Activated T-cell treated with anti-CD3 and anti-CD28 coated beads, Interleukin-2, amount 50 U/mL, for 72 hours (primary cell): ENCODE results near the gene OPCML. TPM values are rescaled to one million over a fixed set of nuclear protein-coding genes. Genes with fewer than 3 reads are reported as not detected.
A peak's percentile ranks its signal among the peaks of the same experiment; 100 is the strongest.

Source experiments
- ATAC-seq, 2 donors: fragments of 150-1000 bp; cut with Tn5 transposase; replicated peaks in 1 of 2; 2 replicates each; pipeline ENCODE4 v1.10.0; 2021; ENCODE audit warnings: moderate library complexity in 2 of 2, mild to moderate bottlenecking in 1 of 2
- DNase-seq, 2 donors: peaks; one replicate each; pipeline ENCODE4 v3.0.0; 2021 to 2022; ENCODE audit warnings: mixed read lengths in 1 of 2
- H3K27ac Mint-ChIP-seq: one replicate; pipeline ENCODE4 v1.8.0; 2022; ENCODE audit warnings: mild to moderate bottlenecking, moderate library complexity, mixed read lengths
- H3K27me3 Mint-ChIP-seq: one replicate; pipeline ENCODE4 v1.8.0; 2022; ENCODE audit warnings: low read depth, mixed read lengths
- H3K36me3 Mint-ChIP-seq, 2 donors: one replicate each; pipeline ENCODE4 v1.8.0; 2022; ENCODE audit warnings: mixed read lengths in 2 of 2, mild to moderate bottlenecking in 1 of 2; ENCODE audit not compliant: insufficient read depth in 2 of 2
- H3K4me1 Mint-ChIP-seq: one replicate; pipeline ENCODE4 v1.8.0; 2022; ENCODE audit warnings: low read depth, mixed read lengths
- H3K4me3 Mint-ChIP-seq, 2 donors: one replicate each; pipeline ENCODE4 v1.8.0; 2022; ENCODE audit warnings: mild to moderate bottlenecking in 2 of 2, mixed read lengths in 2 of 2, moderate library complexity in 2 of 2
- H3K9me3 Mint-ChIP-seq, 2 donors: one replicate each; pipeline ENCODE4 v1.8.0; 2022; ENCODE audit warnings: mixed read lengths in 2 of 2
- total RNA-seq, 2 donors: library from RNA; stranded (reverse); gene quantifications; one replicate each; pipeline ENCODE4 v1.2.3, GENCODE V29; 2022

The OPCML gene
- total RNA-seq, 2 donors from 2014 or later: not detected

DNA sequence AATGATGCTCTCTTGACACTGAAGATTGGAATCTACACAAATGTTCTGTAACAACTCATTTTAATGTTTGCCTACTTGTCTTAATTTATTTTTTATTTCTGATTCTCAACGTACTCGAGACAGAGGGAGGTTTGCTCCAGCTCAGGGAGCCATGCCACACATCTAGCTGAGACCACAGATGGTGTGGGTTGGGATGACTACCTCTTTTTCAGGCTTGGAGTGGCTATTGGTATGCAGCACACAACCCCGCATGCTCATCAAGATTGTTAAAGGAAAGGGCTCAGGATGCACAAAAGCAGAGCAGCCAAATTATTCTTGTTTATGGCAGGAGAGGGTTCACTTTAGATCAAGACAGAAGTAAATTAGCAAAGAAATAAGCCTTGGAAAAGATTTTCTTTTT is 424.5 kb downstream of the OPCML start:
- ATAC-seq (no peak), DNase-seq (no peak)
- H3K27me3 Mint-ChIP-seq: no peaks in the 10 kb centered on the region
- H3K27ac Mint-ChIP-seq: no peak overlapping the region
- no peaks in the 10 kb centered on the region for H3K4me1 Mint-ChIP-seq
- H3K9me3 Mint-ChIP-seq: no peaks in the 10 kb centered on the region
- H3K36me3 Mint-ChIP-seq: no peaks in the 10 kb centered on the region
- H3K4me3 Mint-ChIP-seq: no peak overlapping the region

GRCh38 chr11:133107136-133107535 is 425.2 kb downstream of the OPCML start:
- Mint-ChIP-seq H3K27me3 (no peaks in the 10 kb centered on the region), H3K36me3 (no peaks in the 10 kb centered on the region), H3K4me1 (no peaks in the 10 kb centered on the region), H3K9me3 (no peaks in the 10 kb centered on the region), H3K4me3 (no peak overlapping the region), H3K27ac (no peak overlapping the region)
- DNase-seq (no peak), ATAC-seq (no peak)

GRCh38 chr11:133106417-133106816 is 425.9 kb downstream of the OPCML start:
- ATAC-seq: no peak

DNA sequence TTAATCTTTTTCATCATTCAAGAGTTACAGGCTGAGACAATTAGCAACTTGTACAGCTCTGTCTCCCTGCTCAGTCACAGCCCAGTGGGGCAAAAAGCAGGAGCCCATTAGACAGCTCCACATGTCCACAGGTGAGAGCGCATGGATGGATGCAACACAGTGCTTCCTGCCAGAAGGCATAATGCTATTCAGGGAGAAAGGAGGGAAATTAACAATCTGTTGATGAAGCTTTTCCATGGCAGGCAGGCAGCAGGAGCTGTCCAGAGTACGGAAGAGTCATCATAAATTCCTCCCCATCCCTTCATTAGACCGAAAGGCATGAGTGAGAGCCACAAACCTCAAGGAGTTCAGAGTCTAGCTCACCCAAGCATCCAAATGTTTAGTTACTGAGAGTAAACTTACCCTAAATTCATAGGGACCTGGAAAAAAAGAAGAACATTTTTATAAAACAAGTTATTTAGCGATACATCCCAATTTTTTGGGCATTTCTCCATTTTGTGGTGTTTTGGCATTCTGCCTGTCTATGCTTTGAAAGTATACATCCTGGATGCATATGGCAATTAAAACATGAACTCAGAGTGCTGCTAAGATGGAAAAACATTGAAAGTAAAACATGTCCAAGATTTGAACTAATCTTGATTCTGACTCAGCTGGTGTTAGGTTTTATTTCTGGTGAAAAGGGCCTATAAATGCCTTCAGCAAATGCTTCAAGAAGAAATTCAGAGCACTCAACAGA is 428.1 kb downstream of the OPCML start:
- ATAC-seq: no peak
- Mint-ChIP-seq H3K4me3 (no peak overlapping the region), H3K36me3 (no peaks in the 10 kb centered on the region), H3K4me1 (no peaks in the 10 kb centered on the region), H3K9me3 (no peaks in the 10 kb centered on the region), H3K27ac (no peak overlapping the region), H3K27me3 (no peaks in the 10 kb centered on the region)
- DNase-seq: no peak

More at GRCh38 chr11:133106417-133106816, 425.9 kb downstream of the OPCML start:
- Mint-ChIP-seq H3K4me3 (no peak overlapping the region), H3K9me3 (no peaks in the 10 kb centered on the region), H3K4me1 (no peaks in the 10 kb centered on the region), H3K36me3 (no peaks in the 10 kb centered on the region), H3K27ac (no peak overlapping the region), H3K27me3 (no peaks in the 10 kb centered on the region)
- DNase-seq: no peak

- no peaks in the 10 kb centered on the region for H3K4me1 Mint-ChIP-seq
- DNase-seq (no peak), ATAC-seq (no peak)
- H3K27me3 Mint-ChIP-seq: no peaks in the 10 kb centered on the region
- no peak overlapping the region for H3K4me3 Mint-ChIP-seq
- H3K9me3 Mint-ChIP-seq: peaks cover 0 to 6% of the 10 kb centered on the region in 2 donors
- H3K36me3 Mint-ChIP-seq: no peaks in the 10 kb centered on the region
- H3K27ac Mint-ChIP-seq: no peak overlapping the region
Measured at GRCh38 chr11:133096981-133097380, 435.3 kb downstream of the OPCML start.

DNA sequence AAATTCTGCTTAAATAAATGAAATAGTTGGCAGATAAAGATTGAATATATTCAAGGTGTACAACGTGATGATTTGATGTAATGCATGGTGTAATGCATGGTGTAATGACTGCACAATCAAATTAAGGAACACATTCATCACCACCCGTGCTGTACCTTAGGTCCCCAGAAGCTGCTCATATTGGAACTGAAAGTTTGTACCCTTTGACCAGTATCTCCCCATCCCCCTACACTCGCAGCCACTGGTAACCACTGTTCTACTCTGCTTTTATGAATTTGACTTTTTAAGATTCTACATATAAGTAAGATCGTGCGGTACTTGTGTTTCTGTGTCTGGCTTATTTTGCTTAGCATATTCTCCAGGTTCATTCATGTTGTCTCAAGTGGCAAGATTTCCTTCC is 445.8 kb downstream of the OPCML start:
- Mint-ChIP-seq H3K9me3 (no peaks in the 10 kb centered on the region), H3K4me1 (no peaks in the 10 kb centered on the region), H3K4me3 (no peak overlapping the region), H3K27me3 (peaks cover 24% of the 10 kb centered on the region), H3K36me3 (no peaks in the 10 kb centered on the region), H3K27ac (no peak overlapping the region)
- no peak for ATAC-seq
- no peak for DNase-seq

DNA sequence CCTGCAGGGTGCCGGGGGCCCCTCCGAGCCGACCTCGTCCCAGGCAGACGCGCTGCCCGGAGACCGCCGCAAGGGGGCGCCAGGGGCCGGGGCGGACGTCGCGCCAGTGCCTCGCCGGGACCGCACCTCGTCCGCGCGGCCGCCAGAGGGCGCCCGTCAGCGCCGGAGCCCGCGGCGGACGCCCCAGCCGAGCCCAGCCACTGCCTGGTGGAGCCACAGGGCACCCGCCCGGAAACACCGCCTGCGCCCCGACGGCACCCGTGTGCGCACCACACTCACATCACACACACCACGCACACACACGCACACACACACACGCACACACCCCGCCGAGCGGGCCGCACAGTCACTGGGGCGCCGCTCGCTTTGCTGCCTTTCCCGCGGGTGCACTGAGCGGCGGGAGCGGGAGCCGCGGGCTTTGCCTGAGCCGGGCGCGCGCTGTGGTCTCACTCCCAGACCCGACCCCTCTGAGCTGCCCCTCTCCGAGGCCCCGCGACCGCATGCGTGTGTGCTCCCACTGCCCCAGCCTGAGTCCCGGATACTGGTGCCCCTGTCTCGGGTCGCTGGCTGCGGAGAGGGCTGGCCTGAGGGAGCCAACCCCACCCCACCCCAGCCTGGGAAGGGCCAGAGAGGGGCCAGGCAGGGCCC is 449.3 kb downstream of the OPCML start:
- ATAC-seq: peak; percentile 97 to 98
- Mint-ChIP-seq H3K36me3 (no peaks in the 10 kb centered on the region), H3K27ac (no peak overlapping the region), H3K9me3 (no peaks in the 10 kb centered on the region), H3K27me3 (peaks cover 33% of the 10 kb centered on the region), H3K4me3 (peak overlapping the region; percentile 21 to 67), H3K4me1 (no peaks in the 10 kb centered on the region)
- DNase-seq: peak; percentile 72 to 85

GRCh38 chr11:133082453-133082781 is 449.9 kb downstream of the OPCML start:
- peaks cover 33% of the 10 kb centered on the region for H3K27me3 Mint-ChIP-seq

GRCh38 chr11:133081730-133082452 is 450.4 kb downstream of the OPCML start:
- Mint-ChIP-seq H3K4me3 (no peak overlapping the region), H3K27me3 (peaks cover 33% of the 10 kb centered on the region), H3K36me3 (no peaks in the 10 kb centered on the region), H3K4me1 (no peaks in the 10 kb centered on the region), H3K27ac (no peak overlapping the region), H3K9me3 (no peaks in the 10 kb centered on the region)
- DNase-seq (no peak), ATAC-seq (no peak)

More at GRCh38 chr11:133082453-133082781, 449.9 kb downstream of the OPCML start:
- H3K36me3 Mint-ChIP-seq: no peaks in the 10 kb centered on the region
- H3K4me3 Mint-ChIP-seq: no peak overlapping the region
- no peaks in the 10 kb centered on the region for H3K9me3 Mint-ChIP-seq
- peak in 1 of 2 donors; percentile 9 for DNase-seq
- ATAC-seq: no peak
- H3K4me1 Mint-ChIP-seq: no peaks in the 10 kb centered on the region
- no peak overlapping the region for H3K27ac Mint-ChIP-seq

- H3K4me3 Mint-ChIP-seq: no peak overlapping the region
- no peaks in the 10 kb centered on the region for H3K9me3 Mint-ChIP-seq
- H3K4me1 Mint-ChIP-seq: no peaks in the 10 kb centered on the region
- no peak overlapping the region for H3K27ac Mint-ChIP-seq
- no peaks in the 10 kb centered on the region for H3K36me3 Mint-ChIP-seq
- no peak for DNase-seq
- no peak for ATAC-seq
- H3K27me3 Mint-ChIP-seq: peaks cover 33% of the 10 kb centered on the region
Measured at GRCh38 chr11:133081020-133081419, 451.3 kb downstream of the OPCML start.

DNA sequence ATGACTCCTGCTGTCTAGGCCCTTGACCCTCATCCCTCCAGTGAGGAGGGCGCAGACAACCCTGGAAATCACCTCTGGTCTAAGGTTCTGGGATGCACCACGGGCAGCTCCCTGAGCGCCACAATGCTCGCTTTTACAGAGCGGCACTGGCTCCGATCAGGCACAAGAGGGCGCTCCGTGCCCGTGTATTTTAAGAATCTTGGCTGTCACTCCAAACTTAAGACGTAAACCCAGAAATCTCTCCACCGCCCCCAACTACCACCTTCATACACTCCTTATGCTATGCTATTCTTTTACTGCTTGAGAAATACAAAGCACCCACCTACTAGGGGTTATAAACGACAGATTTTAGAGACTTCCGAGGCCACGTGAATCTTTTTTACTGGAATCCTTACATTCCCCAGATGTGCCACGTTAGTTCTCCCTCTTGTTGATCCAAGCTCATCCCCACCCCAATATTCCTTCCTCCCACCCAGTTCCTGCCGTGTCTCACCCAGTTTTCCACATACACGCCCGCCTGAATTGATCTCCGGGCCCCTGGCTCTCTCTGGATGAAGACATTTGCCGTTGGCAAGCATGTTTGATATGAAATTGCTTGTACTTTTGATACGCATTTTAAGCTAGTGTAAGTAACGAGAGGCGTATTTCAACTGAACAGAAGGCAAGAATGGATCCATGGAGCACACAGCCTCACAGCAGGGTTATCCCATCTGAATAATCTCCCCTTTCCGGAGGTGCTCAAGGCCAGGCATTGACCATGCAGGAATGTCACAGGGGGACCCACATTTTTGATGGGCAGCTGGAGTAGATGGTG is 453.5 kb downstream of the OPCML start:
- Mint-ChIP-seq H3K27ac (no peak overlapping the region), H3K4me1 (no peaks in the 10 kb centered on the region), H3K36me3 (no peaks in the 10 kb centered on the region), H3K4me3 (no peak overlapping the region), H3K27me3 (peaks cover 13% of the 10 kb centered on the region), H3K9me3 (no peaks in the 10 kb centered on the region)
- DNase-seq (peak; percentile 30 to 43), ATAC-seq (no peak)

GRCh38 chr11:133078012-133078411 is 454.3 kb downstream of the OPCML start:
- no peak overlapping the region for H3K27ac Mint-ChIP-seq
- ATAC-seq: no peak

GRCh38 chr11:133075351-133075750 is 456.9 kb downstream of the OPCML start:
- no peaks in the 10 kb centered on the region for H3K36me3 Mint-ChIP-seq
- H3K27ac Mint-ChIP-seq: no peak overlapping the region
- no peaks in the 10 kb centered on the region for H3K4me1 Mint-ChIP-seq
- H3K27me3 Mint-ChIP-seq: peaks cover 9% of the 10 kb centered on the region
- DNase-seq (no peak), ATAC-seq (no peak)
- H3K4me3 Mint-ChIP-seq: no peak overlapping the region
- no peaks in the 10 kb centered on the region for H3K9me3 Mint-ChIP-seq

More at GRCh38 chr11:133078012-133078411, 454.3 kb downstream of the OPCML start:
- H3K9me3 Mint-ChIP-seq: no peaks in the 10 kb centered on the region
- H3K4me3 Mint-ChIP-seq: no peak overlapping the region
- H3K27me3 Mint-ChIP-seq: peaks cover 9% of the 10 kb centered on the region
- H3K36me3 Mint-ChIP-seq: no peaks in the 10 kb centered on the region
- DNase-seq: no peak
- no peaks in the 10 kb centered on the region for H3K4me1 Mint-ChIP-seq
